ENCODE data around the gene EXOSC6.
"Not testable (repeated sequence)": the region's sequence is repeated elsewhere in the genome, so short reads cannot be mapped to it uniquely, and the experiment has no call there.

The EXOSC6 gene

DNA sequence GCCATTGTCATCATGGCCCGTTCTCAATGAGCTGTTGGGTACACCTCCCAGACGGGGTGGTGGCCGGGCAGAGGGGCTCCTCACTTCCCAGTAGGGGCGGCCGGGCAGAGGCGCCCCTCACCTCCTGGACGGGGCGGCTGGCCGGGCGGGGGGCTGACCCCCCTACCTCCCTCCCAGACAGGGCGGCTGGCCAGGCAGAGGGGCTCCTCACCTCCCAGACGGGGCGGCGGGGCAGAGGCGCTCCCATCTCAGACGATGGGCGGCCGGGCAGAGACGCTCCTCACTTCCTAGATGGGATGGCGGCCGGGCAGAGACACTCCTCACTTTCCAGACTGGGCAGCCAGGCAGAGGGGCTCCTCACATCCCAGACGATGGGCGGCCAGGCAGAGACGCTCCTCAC is 27.1 kb downstream of the EXOSC6 start:
- DNase-seq (ENCODE audit: low spot score); in situ Hi-C loops (cut with MboI; ENCODE audit: low pct_unique_long_range_greater_than_20kb, low sequenced_read_pairs, unreplicated experiment): not testable (repeated sequence)

DNA sequence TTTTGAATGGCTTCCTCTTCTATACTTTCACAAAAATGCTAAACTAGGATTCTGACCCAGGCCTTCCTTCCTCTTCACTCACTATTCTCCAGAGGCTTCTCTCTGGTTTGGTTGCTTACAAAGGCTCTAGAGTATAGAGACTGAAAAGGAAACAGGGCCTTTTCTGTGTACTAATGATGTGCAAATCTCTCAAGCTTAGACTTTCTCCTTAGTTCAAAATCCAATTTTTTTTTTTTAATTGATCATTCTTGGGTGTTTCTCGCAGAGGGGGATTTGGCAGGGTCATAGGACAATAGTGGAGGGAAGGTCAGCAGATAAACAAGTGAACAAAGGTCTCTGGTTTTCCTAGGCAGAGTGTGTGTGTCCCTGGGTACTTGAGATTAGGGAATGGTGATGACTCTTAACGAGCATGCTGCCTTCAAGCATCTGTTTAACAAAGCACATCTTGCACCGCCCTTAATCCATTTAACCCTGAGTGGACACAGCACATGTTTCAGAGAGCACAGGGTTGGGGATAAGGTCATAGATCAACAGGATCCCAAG is 27.7 kb downstream of the EXOSC6 start:
- in situ Hi-C loops (cut with MboI; ENCODE audit: low pct_unique_long_range_greater_than_20kb, low sequenced_read_pairs, unreplicated experiment) = not testable (repeated sequence)

GRCh38 chr16:70223216-70223615 is 28.5 kb downstream of the EXOSC6 start:
- DNase-seq (ENCODE audit: low spot score); in situ Hi-C loops (cut with MboI; ENCODE audit: low pct_unique_long_range_greater_than_20kb, low sequenced_read_pairs, unreplicated experiment): not testable (repeated sequence)

More for the DNA sequence above, 27.7 kb downstream of the EXOSC6 start:
- DNase-seq (ENCODE audit: low spot score) = not testable (repeated sequence)

DNA sequence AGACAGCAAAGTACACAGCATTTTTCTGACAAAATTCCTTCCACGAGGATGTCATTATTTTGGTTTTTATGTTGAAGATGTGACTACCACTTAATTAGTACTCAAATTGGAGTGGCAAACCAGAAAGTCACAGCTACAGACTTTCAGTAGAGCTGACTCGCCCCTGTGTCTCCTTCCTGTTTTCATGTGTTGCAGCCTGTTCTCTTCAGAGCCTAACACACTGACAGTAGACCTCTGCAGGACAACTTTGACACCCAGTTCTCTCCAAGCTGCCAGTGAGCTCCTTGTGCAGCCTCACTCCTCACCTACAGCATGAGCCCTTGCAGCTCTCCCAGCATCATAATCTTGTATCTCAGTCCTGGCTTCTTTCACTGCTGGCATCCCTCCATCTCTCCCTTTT is 29.2 kb downstream of the EXOSC6 start:
- in situ Hi-C loops (cut with MboI; ENCODE audit: low pct_unique_long_range_greater_than_20kb, low sequenced_read_pairs, unreplicated experiment); DNase-seq (ENCODE audit: low spot score): not testable (repeated sequence)

- in situ Hi-C loops (cut with MboI; ENCODE audit: low pct_unique_long_range_greater_than_20kb, low sequenced_read_pairs, unreplicated experiment) = not testable (repeated sequence)
These were observed 33.2 kb downstream of the EXOSC6 start for GRCh38 chr16:70218586-70218985.

GRCh38 chr16:70206382-70206781 is 45.4 kb downstream of the EXOSC6 start:
- DNase-seq (ENCODE audit: low spot score); in situ Hi-C loops (cut with MboI; ENCODE audit: low pct_unique_long_range_greater_than_20kb, low sequenced_read_pairs, unreplicated experiment): not testable (repeated sequence)

More at GRCh38 chr16:70218586-70218985, 33.2 kb downstream of the EXOSC6 start:
- DNase-seq (ENCODE audit: low spot score) = not testable (repeated sequence)

DNA sequence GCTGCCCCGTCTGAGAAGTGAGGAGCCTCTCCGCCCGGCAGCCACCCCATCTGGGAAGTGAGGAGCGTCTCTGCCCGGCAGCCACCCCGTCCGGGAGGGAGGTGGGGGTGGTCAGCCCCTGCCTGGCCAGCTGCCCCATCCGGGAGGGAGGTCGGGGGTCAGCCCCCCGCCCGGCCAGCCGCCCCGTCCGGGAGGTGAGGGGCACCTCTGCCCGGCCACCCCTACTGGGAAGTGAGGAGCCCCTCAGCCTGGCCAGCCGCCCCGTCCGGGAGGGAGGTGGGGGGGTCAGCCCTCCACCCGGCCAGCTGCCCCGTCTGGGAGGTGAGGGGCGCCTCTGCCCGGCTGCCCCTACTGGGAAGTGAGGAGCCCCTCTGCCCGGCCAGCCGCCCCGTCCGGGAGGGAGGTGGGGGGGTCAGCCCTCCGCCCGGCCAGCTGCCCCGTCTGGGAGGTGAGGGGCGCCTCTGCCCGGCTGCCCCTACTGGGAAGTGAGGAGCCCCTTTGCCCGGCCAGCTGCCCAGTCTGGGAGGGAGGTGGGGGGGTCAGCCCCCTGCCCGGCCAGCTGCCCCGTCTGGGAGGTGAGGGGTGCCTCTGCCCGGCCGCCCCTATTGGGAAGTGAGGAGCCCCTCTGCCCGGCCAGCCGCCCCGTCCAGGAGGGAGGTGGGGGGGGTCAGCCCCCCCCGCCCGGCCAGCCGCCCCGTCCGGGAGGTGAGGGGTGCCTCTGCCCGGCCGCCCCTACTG is 46.9 kb downstream of the EXOSC6 start:
- in situ Hi-C loops (cut with MboI; ENCODE audit: low pct_unique_long_range_greater_than_20kb, low sequenced_read_pairs, unreplicated experiment); DNase-seq (ENCODE audit: low spot score): not testable (repeated sequence)

- DNase-seq (ENCODE audit: low spot score); in situ Hi-C loops (cut with MboI; ENCODE audit: low pct_unique_long_range_greater_than_20kb, low sequenced_read_pairs, unreplicated experiment): not testable (repeated sequence)
These were observed 47.7 kb downstream of the EXOSC6 start for GRCh38 chr16:70204010-70204409.

DNA sequence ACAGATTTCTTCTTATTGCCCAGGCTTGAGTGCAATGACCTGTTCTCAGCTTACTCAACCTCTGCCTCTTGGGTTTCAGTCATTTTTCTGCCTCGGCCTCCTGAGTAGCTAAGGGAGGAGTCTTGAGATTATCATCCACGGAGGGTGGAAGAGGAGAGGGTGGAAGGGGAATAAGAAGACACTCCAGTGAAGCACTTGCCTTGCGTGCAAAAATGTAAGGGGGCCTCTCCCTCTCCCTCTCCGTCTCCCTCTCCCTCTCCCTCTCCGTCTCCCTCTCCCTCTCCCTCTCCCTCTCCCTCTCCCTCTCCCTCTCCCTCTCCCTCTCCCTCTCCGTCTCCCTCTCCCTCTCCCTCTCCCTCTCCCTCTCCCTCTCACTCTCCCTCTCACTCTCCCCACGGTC is 48.2 kb downstream of the EXOSC6 start:
- in situ Hi-C loops (cut with MboI; ENCODE audit: low pct_unique_long_range_greater_than_20kb, low sequenced_read_pairs, unreplicated experiment); DNase-seq (ENCODE audit: low spot score): not testable (repeated sequence)

DNA sequence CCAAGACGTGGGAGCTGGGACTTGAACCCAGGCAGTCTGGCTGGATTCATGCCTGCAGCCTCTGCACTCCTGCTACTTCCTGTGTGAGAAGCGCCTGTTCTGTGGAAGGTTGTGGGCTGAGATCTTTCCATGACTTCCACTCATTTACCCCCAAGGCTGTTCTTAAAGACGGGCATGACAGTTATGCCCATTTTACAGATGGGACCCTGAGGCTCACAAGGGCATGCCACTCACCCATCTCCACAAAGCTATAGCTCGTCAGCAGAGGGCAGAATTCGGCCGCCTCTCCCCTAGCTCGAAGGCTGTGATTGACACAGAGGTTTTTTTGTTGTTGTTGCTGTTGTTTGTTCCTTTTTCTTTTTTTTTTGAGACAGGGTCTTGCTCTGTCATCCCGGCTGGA is 51.7 kb downstream of the EXOSC6 start:
- DNase-seq (ENCODE audit: low spot score); in situ Hi-C loops (cut with MboI; ENCODE audit: low pct_unique_long_range_greater_than_20kb, low sequenced_read_pairs, unreplicated experiment): not testable (repeated sequence)

DNA sequence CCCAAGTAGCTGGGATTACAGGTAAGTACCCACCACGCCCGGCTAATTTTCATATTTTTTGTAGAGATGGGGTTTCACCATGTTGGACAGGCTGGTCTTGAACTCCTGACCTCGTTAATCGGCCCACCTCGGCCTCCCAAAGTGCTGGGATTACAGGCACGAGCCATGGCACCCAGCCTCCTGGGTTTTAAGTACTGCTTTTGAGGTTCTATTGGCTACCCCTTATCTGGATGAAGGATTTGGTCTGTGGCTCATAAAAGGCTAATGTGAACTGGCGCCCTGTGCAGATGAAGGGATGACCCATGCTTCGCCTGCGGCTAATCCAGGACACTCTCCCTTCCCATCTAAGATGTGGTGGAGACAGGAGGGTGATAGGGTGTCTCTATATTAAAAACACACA is 52.6 kb downstream of the EXOSC6 start:
- in situ Hi-C loops (cut with MboI; ENCODE audit: low pct_unique_long_range_greater_than_20kb, low sequenced_read_pairs, unreplicated experiment) = not testable (repeated sequence)

GRCh38 chr16:70198666-70199065 is 53.1 kb downstream of the EXOSC6 start:
- in situ Hi-C loops (cut with MboI; ENCODE audit: low pct_unique_long_range_greater_than_20kb, low sequenced_read_pairs, unreplicated experiment); DNase-seq (ENCODE audit: low spot score): not testable (repeated sequence)

More for the DNA sequence above, 52.6 kb downstream of the EXOSC6 start:
- not testable (repeated sequence) for DNase-seq (ENCODE audit: low spot score)

- in situ Hi-C loops (cut with MboI; ENCODE audit: low pct_unique_long_range_greater_than_20kb, low sequenced_read_pairs, unreplicated experiment) = not testable (repeated sequence)
These were observed 53.5 kb downstream of the EXOSC6 start for GRCh38 chr16:70198230-70198629.

GRCh38 chr16:70197611-70198010 is 54.1 kb downstream of the EXOSC6 start:
- in situ Hi-C loops (cut with MboI; ENCODE audit: low pct_unique_long_range_greater_than_20kb, low sequenced_read_pairs, unreplicated experiment); DNase-seq (ENCODE audit: low spot score): not testable (repeated sequence)

More at GRCh38 chr16:70198230-70198629, 53.5 kb downstream of the EXOSC6 start:
- not testable (repeated sequence) for DNase-seq (ENCODE audit: low spot score)
